Chondrocyte (in vitro differentiated cells): ENCODE measurements around the gene PRR14L. TPM values are rescaled to one million over a fixed set of nuclear protein-coding genes. Genes with fewer than 3 reads are reported as not detected.
"Not testable (repeated sequence)": the region's sequence is repeated elsewhere in the genome, so short reads cannot be mapped to it uniquely, and the experiment has no call there.

ENCODE experiments used
- DNase-seq: peaks from one replicate; pipeline ENCODE4 v3.0.0; 2021; ENCODE audit warnings: mixed read lengths, low spot score
- H3K27ac Mint-ChIP-seq: one replicate; pipeline ENCODE4 v1.8.0; 2021; ENCODE audit warnings: mild to moderate bottlenecking, moderate library complexity, mixed read lengths; ENCODE audit not compliant: unreplicated experiment
- H3K27me3 Mint-ChIP-seq: 2 replicates; pipeline ENCODE4 v1.8.0; 2021; ENCODE audit warnings: low read depth, mixed read lengths
- H3K36me3 Mint-ChIP-seq: 2 replicates; pipeline ENCODE4 v1.8.0; 2021; ENCODE audit warnings: low read depth, mixed read lengths
- H3K4me1 Mint-ChIP-seq: 2 replicates; pipeline ENCODE4 v1.8.0; 2021; ENCODE audit warnings: low read depth, mild to moderate bottlenecking, mixed read lengths
- H3K4me3 Mint-ChIP-seq: one replicate; pipeline ENCODE4 v1.8.0; 2021; ENCODE audit warnings: mild to moderate bottlenecking, moderate library complexity, mixed read lengths; ENCODE audit not compliant: unreplicated experiment
- H3K9me3 Mint-ChIP-seq: 2 replicates; pipeline ENCODE4 v1.8.0; 2021; ENCODE audit warnings: low read depth, mixed read lengths
- CTCF ChIP-seq: fragments of 200-600 bp; sonication (generic); IDR thresholded peaks from 2 replicates; pipeline ENCODE4 v1.5.0; 2021; ENCODE audit warnings: antibody characterized with exemption, mild to moderate bottlenecking, moderate library complexity
- total RNA-seq: library from RNA; stranded (reverse); gene quantifications from 3 replicates; pipeline ENCODE4 v1.2.1, GENCODE V29; 2021

PRR14L gene
- total RNA-seq, 1 donor from 2014 or later: 49.1 TPM

DNA sequence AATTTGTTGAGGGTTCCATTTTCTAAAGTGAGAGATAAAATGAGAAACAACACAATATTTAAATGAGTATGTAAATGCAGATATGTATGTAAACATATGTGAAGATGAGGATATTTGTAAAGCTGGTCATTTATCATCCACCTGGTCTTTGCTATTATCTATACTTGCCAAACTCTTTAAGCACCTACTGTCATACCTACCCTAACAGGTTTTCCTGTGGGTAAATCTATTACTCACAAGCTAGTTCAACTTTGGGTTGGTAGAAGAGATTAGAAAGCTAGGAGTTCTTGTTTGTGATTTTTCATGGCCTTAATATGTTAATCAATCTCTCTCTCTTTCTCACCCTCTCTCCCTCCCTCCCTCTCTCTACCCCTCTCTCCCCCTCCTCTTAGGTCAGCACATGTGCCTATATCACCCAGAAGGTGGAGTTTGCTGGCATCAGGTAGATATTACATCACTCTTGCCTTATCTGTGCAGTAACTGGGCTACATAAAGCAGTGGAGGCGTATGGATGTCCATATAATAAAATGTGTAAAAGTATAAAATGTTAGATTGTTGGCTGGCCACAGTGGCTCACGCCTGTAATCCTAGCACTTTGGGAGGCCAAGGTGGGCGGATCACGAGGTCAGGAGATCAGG is 18.6 kb upstream of the PRR14L start:
- Mint-ChIP-seq H3K9me3 (no peaks in the 10 kb centered on the region), H3K27me3 (no peaks in the 10 kb centered on the region), H3K36me3 (peaks cover 16% of the 10 kb centered on the region), H3K4me1 (no peaks in the 10 kb centered on the region), H3K4me3 (no peak overlapping the region), H3K27ac (no peak overlapping the region)
- no peak for DNase-seq
- no peak for TF ChIP-seq CTCF

- TF ChIP-seq CTCF: no peak
- Mint-ChIP-seq H3K4me1 (no peaks in the 10 kb centered on the region), H3K27ac (no peak overlapping the region), H3K27me3 (no peaks in the 10 kb centered on the region), H3K36me3 (peaks cover 21% of the 10 kb centered on the region), H3K4me3 (no peak overlapping the region), H3K9me3 (no peaks in the 10 kb centered on the region)
- DNase-seq: no peak
These were observed 14.9 kb upstream of the PRR14L start for GRCh38 chr22:31764785-31765184.

DNA sequence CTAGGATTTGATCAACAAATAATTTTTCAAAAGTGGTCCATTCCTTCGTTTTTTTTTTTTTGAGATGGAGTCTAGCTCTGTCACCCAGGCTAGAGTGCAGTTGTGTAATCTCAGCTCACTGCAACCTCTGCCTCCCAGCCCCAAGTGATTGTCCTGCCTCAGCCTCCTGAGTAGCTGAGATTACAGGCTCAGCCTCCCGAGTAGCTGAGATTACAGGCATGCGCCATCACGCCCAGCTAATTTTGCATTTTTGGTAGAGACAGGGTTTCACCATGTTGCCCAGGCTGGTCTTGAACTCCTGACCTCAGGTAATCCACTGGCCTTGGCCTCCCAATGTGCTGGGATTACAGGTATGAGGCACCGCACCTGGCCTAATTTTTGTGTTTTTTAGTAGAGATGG is 8.9 kb upstream of the PRR14L start:
- H3K27me3 Mint-ChIP-seq, DNase-seq, H3K4me3 Mint-ChIP-seq, H3K9me3 Mint-ChIP-seq, H3K27ac Mint-ChIP-seq, H3K36me3 Mint-ChIP-seq: not testable (repeated sequence)
- peaks cover 13% of the 10 kb centered on the region for H3K4me1 Mint-ChIP-seq

DNA sequence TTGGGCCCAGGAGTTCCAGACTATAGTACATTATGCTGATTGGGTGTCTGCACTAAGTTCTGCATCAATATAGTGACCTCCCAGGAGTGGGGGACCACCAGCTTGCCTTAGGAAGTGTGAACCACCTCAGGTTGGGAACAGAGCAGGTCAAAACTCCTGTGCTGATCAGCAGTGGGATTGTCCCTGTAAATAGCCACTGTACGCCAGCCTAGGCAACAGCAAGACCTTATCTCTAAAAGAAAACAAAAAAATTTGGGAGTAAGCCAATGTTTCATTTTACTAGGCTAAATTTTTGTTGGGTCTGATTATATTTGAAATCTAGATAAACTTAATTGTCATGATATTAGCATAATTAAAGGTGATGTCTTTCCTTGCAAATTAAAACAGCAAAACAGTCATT is 7.3 kb upstream of the PRR14L start:
- Mint-ChIP-seq H3K27me3 (no peaks in the 10 kb centered on the region), H3K4me3 (no peak overlapping the region), H3K4me1 (peaks cover 25% of the 10 kb centered on the region), H3K27ac (no peak overlapping the region), H3K9me3 (no peaks in the 10 kb centered on the region), H3K36me3 (peaks cover 7% of the 10 kb centered on the region)
- no peak for DNase-seq
- no peak for TF ChIP-seq CTCF

- H3K27me3 Mint-ChIP-seq: no peaks in the 10 kb centered on the region
- TF ChIP-seq CTCF: no peak
- H3K4me1 Mint-ChIP-seq: peaks cover 33% of the 10 kb centered on the region
- DNase-seq: no peak
- peak overlapping the region; percentile 80 for H3K4me3 Mint-ChIP-seq
- no peaks in the 10 kb centered on the region for H3K9me3 Mint-ChIP-seq
- H3K36me3 Mint-ChIP-seq: peaks cover 2% of the 10 kb centered on the region
- H3K27ac Mint-ChIP-seq: peak overlapping the region; percentile 52
These were observed 4.9 kb upstream of the PRR14L start for GRCh38 chr22:31754813-31755212.
